NCI-H2227 (cell line): Measurements from ENCODE around the gene PHYH.
"Not testable (repeated sequence)": the region's sequence is repeated elsewhere in the genome, so short reads cannot be mapped to it uniquely, and the experiment has no call there.

Experiments
- DNase-seq: peaks from one replicate; lab custom pipeline; 2025; ENCODE audit not compliant: unreplicated experiment; lab: John Stamatoyannopoulos, UW

Gene PHYH

DNA sequence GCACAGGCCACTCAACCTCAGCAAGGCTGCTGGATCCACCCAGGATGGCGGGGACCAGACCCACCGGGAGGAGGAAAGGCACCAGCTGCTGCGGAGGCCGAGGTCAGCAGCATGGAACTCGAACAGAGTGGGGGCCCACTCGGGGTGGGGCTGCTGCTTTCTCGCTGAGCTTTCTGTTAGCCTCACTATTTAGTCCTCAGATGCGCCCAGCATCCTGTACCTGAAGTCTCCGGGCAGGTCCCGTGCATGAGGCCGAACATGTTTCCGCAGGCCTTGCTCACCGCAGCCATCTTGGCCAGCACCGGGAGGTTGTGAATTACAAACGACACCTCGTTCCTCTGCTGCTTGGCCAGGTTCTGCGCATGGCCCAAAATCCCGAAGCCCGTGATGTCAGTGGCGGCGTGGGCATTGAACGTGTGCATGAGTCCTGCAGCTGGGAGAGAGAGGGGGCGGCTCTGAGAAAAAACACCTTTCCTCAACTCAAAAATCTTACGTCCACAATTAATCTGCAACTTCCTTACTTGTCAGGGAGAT lies 22.8 kb upstream of the PHYH start:
- DNase-seq: no peak

DNA sequence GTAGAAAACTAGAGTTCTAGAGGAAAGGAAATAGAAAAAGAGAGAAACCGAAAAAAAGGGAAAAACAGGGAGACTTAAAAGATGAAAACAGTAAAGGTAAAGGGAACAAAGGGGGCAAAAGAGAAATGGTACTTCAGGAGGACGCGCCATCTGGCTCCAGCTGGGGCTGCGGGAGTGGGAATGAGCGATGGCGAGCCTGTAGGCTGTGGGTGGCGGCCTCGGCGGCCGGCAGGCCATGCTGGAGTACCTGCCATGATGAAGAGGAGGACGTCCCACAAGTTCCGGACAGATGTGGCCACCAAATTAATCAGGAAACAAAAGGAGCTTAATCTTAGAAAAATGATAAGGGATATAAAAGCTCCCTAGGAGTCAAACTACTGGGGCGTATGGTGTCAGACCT lies 21.7 kb upstream of the PHYH start:
- no peak for DNase-seq

DNA sequence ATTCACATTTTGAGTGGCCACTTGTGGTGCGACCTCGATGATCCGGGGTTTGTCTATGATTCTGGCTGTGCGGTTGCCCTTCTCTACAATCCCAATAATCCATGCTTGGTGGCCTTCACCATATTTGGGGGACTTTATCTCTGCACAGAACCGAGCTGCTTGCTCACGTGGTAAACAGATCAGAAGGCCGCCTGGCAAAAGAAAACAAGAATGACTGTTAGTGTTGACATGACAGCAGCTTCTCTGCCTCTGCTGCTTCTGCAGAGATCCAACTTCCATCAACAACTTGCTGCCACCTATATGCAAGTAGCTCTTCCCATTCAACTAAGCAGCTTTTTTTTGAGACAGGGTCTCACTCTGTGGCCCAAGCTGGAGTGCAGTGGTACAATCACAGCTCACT lies 19.3 kb upstream of the PHYH start:
- no peak for DNase-seq

DNA sequence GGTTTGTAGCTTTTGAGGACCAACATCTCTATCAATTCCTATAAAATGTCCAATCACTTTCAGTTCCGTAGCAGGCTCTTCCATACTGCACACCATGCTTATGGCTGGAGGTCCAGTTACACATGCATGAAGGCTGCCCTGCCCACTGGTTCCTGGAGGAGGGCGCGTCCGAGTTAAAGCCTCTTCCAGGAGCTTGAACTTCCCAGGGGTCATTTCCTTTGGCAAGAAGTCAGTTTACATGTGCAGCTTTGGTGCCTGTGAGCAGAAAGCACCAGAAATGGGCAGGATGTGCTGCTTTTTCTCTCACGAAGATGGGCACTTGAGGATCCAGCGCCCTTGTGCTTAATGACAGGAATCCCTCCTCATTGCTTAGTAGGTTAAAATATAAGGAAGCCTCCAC lies 17.6 kb upstream of the PHYH start:
- no peak for DNase-seq

DNA sequence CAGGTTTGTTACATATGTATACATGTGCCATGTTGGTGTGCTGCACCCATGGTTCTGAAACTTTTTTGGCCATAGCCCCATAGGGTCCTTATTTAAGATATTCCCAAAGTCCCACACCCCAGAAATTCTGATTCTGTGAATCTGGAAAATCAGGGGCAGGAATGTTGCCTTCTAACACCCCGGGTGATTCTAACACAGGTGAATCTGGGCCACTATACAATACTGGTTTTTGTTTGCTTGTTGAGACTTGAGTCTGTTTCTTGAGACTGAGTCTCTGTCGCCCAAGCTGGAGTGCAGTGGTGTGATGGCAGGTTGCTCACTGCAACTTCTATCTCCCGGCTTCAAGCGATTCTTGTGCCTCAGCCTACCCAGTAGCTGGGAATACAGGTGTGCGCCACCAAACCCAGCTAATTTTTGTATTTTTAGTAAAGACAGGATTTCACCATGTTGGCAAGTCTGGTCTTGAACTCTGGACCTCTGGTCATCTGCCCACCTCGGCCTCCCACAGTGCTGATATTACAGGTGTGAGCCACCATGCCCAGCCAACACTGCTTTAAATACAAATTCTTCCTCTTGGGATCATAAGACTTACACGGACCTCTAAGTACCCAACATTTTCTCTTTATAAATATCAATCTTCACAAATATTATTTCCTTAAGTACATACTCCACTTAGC lies 16.9 kb upstream of the PHYH start:
- DNase-seq: no peak

DNA sequence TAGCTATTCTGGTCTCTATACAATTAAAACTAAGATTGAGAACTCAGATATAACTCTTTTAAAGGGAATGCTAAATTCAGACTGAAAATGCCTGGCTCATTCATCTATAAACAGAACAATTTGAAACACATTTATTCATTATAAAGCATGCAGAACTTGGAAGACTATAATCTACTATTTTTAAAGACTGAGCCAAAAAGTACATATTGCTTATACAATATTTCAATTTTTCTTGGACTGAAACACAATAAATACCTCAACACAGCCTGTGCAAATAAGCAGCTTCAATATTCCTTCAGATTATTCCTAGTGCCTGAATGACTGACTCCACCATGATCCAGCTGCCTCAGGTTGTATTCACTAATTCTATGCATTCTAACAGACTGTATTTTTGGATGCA lies 15.5 kb upstream of the PHYH start:
- no peak for DNase-seq

DNA sequence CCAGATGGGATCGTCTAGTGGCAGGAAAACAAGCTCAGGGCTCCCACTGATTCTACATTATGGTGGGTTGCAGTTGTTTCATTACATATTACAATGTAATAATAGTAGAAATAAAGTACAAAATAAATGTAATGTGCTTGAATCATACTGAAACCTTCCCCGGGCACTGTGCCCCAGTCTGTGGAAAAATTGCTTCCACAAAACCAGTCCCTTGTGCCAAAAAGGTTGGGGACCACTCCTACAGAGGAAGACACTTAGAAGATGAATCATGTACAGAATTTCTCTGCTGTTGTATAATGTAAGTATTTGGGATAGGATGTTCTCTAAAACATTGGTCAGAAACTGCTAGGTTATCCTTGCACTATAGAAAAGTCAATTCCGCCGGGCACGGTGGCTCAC lies 11.3 kb upstream of the PHYH start:
- DNase-seq: no peak

DNA sequence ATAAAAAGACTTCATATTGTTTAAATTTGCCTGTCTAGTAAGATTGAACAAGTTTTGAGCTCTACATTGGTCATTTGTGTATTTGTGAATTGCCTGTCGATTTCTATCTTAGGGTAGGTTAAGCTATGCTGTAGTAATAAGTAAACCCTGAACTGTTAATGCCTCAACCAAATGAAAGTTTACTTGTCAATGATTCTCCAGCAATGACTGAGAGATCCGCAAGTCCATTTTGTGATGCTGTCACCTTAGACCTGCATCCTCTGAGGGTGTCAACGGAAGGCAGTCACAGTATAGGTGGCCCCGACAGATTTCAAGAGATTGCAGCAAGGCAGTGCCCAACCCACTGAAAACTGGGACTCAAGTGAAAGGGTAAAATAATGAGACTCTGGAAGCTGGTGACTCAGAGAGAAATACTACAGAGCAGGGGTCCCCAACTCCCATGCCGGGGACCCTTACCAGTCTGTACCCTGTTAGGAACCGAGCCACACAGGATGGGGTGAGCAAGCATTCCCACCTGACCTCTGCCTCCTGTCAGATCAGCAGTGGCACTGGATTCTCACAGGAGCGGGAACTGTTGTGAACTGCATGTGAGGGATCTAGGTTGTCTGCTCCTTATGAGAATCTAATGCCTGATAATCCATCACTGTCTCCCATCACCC lies 10.8 kb upstream of the PHYH start:
- no peak for DNase-seq

DNA sequence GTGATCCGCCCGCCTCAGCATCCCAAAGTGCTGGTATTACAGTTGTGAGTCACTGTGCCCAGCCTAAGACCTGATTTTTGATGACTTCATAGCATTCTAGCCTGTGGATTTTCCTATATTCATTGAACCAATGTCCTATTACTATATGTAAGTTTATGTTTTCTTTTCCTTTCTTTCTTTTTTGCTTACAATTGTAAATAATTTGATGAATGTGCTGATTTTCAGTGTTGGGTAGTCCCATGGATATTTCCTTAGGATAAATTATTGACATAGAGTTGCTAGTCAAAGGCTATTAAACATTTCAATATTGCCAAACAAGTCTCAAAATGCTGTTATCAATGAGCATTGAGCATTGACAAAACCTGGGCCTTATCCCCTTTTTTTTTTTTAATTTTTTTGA lies 9.9 kb upstream of the PHYH start:
- DNase-seq: no peak

DNA sequence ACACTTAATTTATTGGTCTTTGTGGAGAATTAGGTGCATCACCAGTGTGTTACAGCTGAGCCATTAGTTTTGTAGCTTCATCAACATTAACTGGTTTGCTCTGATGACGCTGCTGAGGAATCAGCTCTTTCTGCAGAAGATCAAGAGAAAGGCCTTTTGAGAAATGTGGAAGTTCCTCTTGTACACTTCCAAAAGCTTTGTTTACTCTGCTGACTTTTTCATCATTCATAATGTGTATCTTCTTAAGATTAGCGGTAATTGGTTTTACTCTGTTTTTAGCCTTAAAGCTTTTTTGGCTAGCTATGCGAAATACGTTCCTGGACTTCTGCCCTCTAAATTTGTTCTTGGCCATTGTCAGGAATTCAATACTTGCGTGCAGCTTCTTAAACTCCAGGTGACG lies 8.2 kb upstream of the PHYH start:
- no peak for DNase-seq

DNA sequence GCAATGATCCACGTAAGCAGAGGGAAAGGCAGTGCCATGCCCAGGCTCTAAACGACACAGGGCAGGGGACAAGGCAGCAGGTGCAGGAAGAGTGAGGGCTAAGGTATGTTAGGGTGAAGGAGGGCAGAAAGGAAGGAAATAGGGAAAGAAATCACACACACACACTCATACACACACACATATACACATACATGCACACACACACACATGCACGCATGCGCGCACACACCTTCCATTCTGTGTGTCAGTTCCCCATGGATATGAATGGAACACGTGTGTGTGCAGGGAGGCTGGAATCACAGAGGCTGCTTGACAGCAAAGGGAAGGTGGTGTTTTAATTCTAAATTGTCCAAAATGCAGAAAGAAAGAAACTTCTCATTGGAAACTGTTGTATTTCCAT lies 6.2 kb upstream of the PHYH start:
- DNase-seq: no peak

DNA sequence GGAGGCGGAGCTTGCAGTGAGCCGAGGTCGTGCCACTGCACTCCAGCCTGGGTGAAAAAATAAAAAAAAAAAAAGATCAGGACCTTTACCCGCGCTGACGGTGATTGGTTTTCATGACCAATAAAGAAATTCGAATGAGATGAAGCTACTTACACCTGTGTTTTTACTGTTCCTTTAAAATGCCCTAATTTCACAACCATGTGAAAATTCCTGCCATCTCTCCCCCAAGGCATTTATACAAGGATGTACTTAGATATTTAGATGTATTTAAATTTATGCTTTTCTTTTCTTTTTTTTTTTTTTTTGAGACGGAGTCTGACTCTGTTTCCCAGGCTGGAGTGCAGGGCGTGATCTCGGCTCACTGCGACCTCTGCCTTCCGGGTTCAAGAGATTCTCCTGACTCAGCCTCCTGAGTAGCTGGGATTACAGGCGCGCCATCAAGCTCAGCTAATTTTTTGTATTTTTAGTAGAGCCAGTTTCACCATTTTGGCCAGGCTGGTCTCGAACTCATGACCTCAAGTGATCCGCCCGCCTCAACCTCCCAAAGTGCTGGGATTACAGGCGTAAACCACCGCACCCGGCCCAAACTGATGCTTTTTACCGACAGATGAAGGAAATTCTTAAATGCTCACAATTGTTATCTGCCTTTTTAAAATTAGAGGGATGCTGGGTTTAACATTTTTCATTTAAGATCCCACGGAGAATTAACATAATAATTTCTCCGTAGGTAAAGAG lies 3.1 kb upstream of the PHYH start:
- no peak for DNase-seq

DNA sequence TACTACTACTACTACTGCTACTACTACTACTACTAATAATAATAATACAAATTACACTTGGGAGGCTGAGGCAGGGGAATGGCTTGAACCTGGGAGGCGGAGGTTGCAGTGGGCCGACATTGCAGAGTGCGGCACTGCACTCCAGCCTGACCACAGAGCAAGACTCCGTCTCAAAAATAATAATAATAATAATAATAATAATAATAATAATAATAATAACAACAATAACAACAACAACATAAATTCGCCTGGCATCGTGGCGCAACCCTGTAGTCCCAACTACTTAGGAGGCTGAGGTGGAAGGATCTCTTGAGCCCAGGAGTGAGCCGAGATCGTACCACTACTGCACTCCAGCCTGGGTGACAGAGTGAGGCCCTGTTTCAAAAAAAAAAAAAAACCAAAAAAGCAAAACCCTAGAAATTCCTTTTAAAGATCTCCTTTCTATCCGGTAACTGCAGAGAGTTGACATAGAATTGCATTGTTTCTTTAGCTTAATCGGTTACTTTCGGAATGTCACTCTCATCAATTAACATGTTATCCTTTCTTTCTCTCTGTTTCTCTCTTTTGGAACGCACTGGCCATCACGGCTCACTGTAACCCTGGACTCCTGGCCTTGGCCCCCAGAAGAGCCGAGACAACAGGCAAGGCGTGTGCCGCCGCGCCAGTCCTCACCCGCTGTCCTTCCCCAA lies 972 bp downstream of the PHYH start:
- DNase-seq: no peak

DNA sequence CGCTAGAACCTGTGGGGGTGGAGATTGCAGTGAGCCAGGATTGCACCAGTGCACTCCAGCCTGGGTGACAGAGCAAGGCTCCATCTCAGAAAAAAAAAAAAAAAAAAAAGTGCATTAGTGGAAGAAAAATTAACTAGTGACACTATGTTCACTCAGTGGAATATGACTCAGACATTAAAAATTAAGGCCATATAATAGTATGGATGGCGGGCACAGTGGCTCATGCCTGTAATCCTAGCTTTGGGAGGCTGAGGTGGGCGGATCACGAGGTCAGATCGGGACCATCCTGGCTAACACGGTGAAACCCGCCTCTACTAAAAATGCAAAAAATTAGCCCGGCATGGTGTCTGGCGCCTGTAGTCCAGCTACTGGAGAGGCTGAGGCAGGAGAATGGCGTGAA lies 3.4 kb downstream of the PHYH start:
- no peak for DNase-seq

DNA sequence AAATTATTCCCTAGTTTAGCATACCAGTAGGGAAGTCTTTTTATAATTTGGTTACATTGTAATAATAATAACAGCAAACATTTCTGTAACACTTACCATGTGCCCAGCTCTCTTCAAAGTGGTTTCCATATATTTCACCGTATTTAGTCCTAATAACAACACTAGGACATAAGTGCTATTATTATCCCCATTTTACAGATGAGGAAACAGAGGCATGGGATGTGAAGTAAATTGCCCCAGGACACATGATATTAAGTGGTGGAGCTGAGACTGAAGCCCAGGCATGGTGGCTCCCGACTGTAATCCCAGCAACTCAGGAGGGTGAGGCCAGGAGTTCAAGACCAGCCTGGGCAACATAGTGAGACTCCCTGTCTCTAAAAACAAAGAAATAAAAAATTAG lies 5.1 kb downstream of the PHYH start:
- no peak for DNase-seq

DNA sequence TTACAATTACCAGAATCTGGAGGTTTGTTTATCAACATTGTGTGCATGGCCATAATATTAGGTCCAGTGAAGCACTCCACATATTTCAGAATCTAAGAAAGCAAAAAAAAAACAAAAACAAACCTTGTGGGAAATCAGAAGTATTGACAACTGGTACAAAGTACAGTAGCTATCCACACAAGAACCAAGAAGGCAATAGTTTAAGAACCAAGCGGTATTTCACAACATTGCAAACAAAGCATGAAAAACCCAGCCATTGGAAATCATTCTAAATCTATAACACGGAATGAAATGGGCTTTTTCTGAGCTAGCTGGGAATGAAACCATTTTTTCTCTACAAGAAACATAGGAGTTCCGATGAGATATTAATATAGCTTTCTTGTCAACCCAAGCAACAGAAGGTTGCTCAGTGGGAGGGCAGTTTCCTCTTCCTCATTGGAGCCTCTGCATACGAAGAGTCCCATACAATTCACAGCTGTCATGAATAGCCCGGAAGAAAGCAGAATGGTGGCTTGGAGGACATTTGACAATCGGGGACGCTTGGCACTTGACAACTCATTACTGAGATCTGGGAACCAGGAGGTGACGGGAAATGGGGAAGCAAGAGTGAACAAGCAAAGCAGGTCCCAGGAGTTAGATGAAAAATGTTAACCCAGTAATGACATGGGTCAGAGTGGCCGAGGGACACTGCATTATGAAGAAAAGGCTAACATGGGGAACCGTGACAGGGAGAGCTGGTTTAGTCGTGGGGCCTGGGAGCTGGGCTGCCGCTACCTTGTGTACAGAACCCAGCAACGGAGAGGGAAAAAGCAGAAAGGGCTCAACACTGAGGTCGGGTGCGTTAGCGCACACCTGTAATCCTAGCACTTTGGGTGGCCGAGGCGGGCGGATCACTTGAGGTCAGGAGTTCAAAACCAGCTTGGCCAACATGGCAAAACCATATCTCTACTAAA lies 7.8 kb downstream of the PHYH start:
- no peak for DNase-seq

DNA sequence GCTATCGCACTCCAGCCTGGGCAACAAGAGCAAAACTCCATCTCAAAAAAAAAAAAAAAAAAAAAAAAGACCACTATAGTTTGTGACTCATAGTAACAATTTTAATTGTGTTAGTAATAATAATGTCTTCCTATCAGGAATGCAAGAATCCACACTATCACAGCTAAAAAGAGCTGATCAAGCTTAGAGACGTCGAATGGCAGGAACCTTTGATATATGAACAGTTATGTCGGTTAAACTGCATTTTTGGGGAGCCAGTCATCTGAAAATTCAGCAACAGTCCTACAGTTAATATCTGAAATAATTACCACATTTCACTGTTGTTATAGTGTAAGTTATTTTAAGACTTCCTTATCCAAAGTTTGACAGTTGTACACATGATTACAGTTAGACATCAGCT lies 8.8 kb downstream of the PHYH start:
- DNase-seq: no peak

DNA sequence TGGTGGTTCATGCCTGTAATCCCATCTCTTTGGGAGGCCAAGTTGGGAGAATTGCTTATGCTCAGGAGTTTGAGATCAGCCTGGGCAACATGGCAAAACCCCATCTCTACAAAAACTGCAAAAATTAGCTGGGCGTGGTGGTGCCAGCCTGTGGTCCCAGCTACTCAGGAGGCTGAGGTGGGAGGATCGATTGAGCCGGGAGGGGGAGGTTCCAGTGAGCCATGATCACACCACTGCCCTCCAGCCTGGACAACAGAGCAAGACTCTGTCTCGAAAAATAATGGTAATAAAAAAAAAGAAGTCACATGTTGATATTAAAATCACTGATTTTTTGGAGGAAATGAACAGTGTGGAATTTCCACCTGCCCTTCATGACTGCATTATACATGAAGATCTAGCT lies 15.8 kb downstream of the PHYH start:
- no peak for DNase-seq

DNA sequence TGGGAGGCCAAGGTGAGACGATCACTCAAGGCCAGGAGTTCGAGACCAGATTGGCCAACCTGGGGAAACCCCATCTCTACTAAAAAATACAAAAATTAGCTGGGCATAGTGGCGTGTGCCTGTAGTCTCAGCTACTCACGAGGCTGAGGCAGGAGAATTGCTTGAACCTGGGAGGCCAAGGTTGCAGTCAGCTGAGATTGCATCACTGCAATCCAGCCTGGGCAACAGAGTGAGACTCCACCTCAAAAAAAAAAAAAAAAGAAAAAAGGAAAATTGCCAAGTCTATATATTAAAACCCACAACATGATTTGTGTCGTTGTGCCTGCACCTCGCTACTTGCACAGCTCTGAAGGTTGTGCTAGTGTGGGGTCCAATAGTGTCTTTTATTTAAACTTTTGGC lies 17.5 kb downstream of the PHYH start:
- DNase-seq: not testable (repeated sequence)

DNA sequence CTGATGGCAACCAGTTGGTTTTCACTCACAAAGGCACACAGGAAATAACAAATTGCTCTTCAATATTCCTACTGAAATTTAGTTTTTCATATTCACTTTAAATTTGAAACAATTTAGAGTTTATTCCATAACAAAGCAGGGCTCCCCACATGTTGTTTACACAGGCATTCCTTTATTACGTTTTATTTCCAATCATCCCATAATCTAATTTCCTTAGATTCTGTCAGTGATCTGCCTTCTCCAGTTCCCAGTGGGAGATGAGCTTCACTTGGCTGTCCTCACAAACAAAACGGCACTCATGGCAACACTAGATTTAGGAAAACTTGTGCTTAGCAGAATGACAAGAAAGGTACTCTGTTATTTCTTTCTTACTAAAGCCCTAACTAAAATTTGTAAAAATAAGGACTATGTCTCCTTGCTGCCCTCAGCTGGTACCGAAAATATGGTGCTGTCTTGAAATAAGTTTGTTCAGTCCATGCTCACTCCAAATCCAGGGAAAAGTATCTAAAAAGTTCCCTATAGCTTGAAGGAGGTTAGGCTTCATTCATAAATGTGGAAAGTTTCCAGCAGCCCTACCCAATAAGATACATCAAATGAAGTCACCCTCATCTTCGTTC lies 23.0 kb downstream of the PHYH start:
- DNase-seq: no peak
